ENCODE results near the gene CRYBG2. TPM values are rescaled to one million over a fixed set of nuclear protein-coding genes. Genes with fewer than 3 reads are reported as not detected.

Gene CRYBG2
- total and polyA plus RNA-seq, 2 of the 13 experiments (the other 11 are each of a cell fraction or from before 2014, with no cell fraction given) = 1.3 to 2.9 TPM

DNA sequence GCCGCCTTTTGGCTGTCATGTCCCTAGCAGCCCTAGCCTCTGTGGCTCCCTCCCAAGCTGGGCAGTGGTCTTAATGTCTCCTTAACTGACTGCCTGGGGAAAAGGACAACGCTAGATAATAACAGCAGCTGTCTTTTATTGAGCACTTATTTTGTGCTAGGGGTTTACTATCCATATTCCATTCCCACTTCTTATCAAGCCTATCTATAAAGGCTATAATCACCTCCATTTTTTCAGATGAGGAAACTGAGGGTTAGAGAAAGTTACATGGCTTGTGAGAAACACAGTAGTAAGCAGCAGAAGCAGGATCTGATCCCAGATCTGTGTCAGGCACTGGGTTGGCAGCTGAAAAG, 67.9 kb downstream of the CRYBG2 start:
- Histone ChIP-seq H2AFZ (ENCODE audit: low read length) (no peak overlapping the region), H3K27ac (ENCODE audit: extremely low read length, insufficient read depth, low read length) (no peak overlapping the region), H4K20me1 (ENCODE audit: insufficient read depth, low read length) (no peaks in the 10 kb centered on the region), H3K9ac (ENCODE audit: insufficient read depth, low read depth, low read length) (no peak overlapping the region), H3K4me2 (ENCODE audit: low read depth, low read length) (no peak overlapping the region), H3K36me3 (replicated peaks in 1 of 2; ENCODE audit: control insufficient read depth in 1 of 2, insufficient read depth in 2 of 2, low read length in 2 of 2) (no peaks in the 10 kb centered on the region; a peak in 1 of 5 replicates), H3K27me3 (ENCODE audit: control insufficient read depth in 1 of 2, insufficient read depth in 2 of 2, low read length in 2 of 2) (no peaks in the 10 kb centered on the region), H3K79me2 (ENCODE audit: insufficient read depth, low read length) (no peaks in the 10 kb centered on the region), H3K9me3 (ENCODE audit: low read length) (no peaks in the 10 kb centered on the region), H3K4me3 (replicated peaks in 1 of 3; ENCODE audit: insufficient read depth in 1 of 3, low read depth in 2 of 3, low read length in 3 of 3) (no peak overlapping the region), H3K4me1 (ENCODE audit: insufficient read depth, low read length) (peaks cover 2% of the 10 kb centered on the region; the same call in 1 of the 2 replicates)
- BruUV-seq (replicated peaks) = no TSS peak
- TF ChIP-seq ZNF343 (CRISPR knock-in tag; IDR thresholded peaks at IDR 0.05) = no peak
- TF ChIP-seq ZC3H13 (CRISPR knock-in tag; IDR thresholded peaks at IDR 0.05) = no peak
- TF ChIP-seq ZNF234 (CRISPR knock-in tag; conservative IDR thresholded peaks at IDR 0.05) = no peak
- ATAC-seq = no peak
- in situ Hi-C loops (cut with HindIII; ENCODE audit: extremely low pct_ligation_motif_present, low pct_unique_long_range_greater_than_20kb) = loop anchor here (5.0 kb wide), 1 partner anchor 76 kb away; no protein-coding TSS in a partner anchor
- ChIA-PET CTCF (ENCODE audit: low intra/inter-chr PET ratio, low total read pairs) (interaction anchor here (0.7 to 3.4 kb wide), 5 partner anchors 9 to 131 kb away, joined by 3 to 51 read pairs (median 22); no protein-coding TSS in a partner anchor), POLR2A (interaction anchor here (1.4 kb wide), 1 partner anchor 78 kb away, joined by 3 read pairs; no protein-coding TSS in a partner anchor)
- no peak for FAIRE-seq
- WGBS (ENCODE audit: low lambda C conversion rate) = 79% methylated on average over 1 of the region's 2 CpGs
- intact Hi-C loops (cut with micrococcal nuclease; ENCODE audit: unreplicated experiment) = no loop called here
- no peak for DNase-seq (ENCODE audit: low spot score)

GRCh38 chr1:26285366-26286063, 68.4 kb downstream of the CRYBG2 start:
- in situ Hi-C loops (cut with HindIII; ENCODE audit: extremely low pct_ligation_motif_present, low pct_unique_long_range_greater_than_20kb) = loop anchor here (5.0 kb wide), 1 partner anchor 77 kb away; no protein-coding TSS in a partner anchor
- TF ChIP-seq GLMP (CRISPR knock-in tag; IDR thresholded peaks at IDR 0.05; ENCODE audit: borderline replicate concordance) (no peak), AGO2 (optimal IDR thresholded peaks at IDR 0.05; ENCODE audit: low read depth, low read length) (peak; percentile 53), ZNF230 (CRISPR knock-in tag; IDR thresholded peaks at IDR 0.05) (0 out of 2 replicates have a peak, but pooled peaks have one; percentile 59), SP4 (CRISPR knock-in tag; IDR thresholded peaks at IDR 0.05) (0 out of 2 replicates have a peak, but pooled peaks have one; percentile 12), XRCC5 (optimal IDR thresholded peaks at IDR 0.05; ENCODE audit: low read length) (peak; percentile 85)
- TF ChIP-seq, protein P1, sequence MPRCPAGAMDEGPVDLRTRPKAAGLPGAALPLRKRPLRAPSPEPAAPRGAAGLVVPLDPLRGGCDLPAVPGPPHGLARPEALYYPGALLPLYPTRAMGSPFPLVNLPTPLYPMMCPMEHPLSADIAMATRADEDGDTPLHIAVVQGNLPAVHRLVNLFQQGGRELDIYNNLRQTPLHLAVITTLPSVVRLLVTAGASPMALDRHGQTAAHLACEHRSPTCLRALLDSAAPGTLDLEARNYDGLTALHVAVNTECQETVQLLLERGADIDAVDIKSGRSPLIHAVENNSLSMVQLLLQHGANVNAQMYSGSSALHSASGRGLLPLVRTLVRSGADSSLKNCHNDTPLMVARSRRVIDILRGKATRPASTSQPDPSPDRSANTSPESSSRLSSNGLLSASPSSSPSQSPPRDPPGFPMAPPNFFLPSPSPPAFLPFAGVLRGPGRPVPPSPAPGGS (CRISPR knock-in tag; IDR thresholded peaks at IDR 0.05) = 0 out of 2 replicates have a peak, but pooled peaks have one; percentile 23

More at GRCh38 chr1:26285366-26286063, 68.4 kb downstream of the CRYBG2 start:
- ATAC-seq = peak; percentile 86
- Histone ChIP-seq H3K79me2 (ENCODE audit: insufficient read depth, low read length) (no peaks in the 10 kb centered on the region), H3K4me1 (ENCODE audit: insufficient read depth, low read length) (peaks cover 8% of the 10 kb centered on the region), H3K27me3 (ENCODE audit: control insufficient read depth in 1 of 2, insufficient read depth in 2 of 2, low read length in 2 of 2) (no peaks in the 10 kb centered on the region), H4K20me1 (ENCODE audit: insufficient read depth, low read length) (no peaks in the 10 kb centered on the region), H3K27ac (ENCODE audit: extremely low read length, insufficient read depth, low read length) (no peak overlapping the region), H3K4me3 (replicated peaks in 1 of 3; ENCODE audit: insufficient read depth in 1 of 3, low read depth in 2 of 3, low read length in 3 of 3) (no peak overlapping the region), H2AFZ (ENCODE audit: low read length) (no peak overlapping the region), H3K9ac (ENCODE audit: insufficient read depth, low read depth, low read length) (no peak overlapping the region), H3K4me2 (ENCODE audit: low read depth, low read length) (no peak overlapping the region), H3K9me3 (ENCODE audit: low read length) (no peaks in the 10 kb centered on the region), H3K36me3 (replicated peaks in 1 of 2; ENCODE audit: control insufficient read depth in 1 of 2, insufficient read depth in 2 of 2, low read length in 2 of 2) (no peaks in the 10 kb centered on the region; a peak in 1 of 5 replicates)
- POLR2A ChIA-PET = interaction anchor here (1.4 kb wide), 1 partner anchor 79 kb away, joined by 3 read pairs; no protein-coding TSS in a partner anchor
- CTCF ChIA-PET (ENCODE audit: low intra/inter-chr PET ratio, low total read pairs) = interaction anchor here (0.7 to 3.4 kb wide), 6 partner anchors 8 to 132 kb away, joined by 3 to 51 read pairs (median 22); no protein-coding TSS in a partner anchor
- 77% methylated on average over 4 of the region's 19 CpGs for WGBS (ENCODE audit: low lambda C conversion rate)
- peak; percentile 52 for FAIRE-seq
- intact Hi-C loops (cut with micrococcal nuclease; ENCODE audit: unreplicated experiment) = loop anchor here (1.0 kb wide), 4 partner anchors 36 to 132 kb away; no protein-coding TSS in a partner anchor
- no TSS peak for BruUV-seq (replicated peaks)
- peak; percentile 73 for DNase-seq (ENCODE audit: low spot score)
